HepG2 (cell line): ENCODE data around the gene SCFD1. TPM values are rescaled to one million over a fixed set of nuclear protein-coding genes. Genes with fewer than 3 reads are reported as not detected.

ENCODE experiments used
- AKAP8 ChIP-seq: sonication (generic); formaldehyde crosslinking; IDR thresholded peaks from 2 replicates; pipeline ENCODE4 v1.5.1; 2020; ENCODE audit warnings: mild to moderate bottlenecking, missing genetic modification reagents
- KDM5A ChIP-seq: fragments of 200-600 bp; sonication (generic); IDR thresholded peaks from 2 replicates; pipeline ENCODE4 v1.7.0; 2018; ENCODE audit warnings: antibody characterized with exemption, mild to moderate bottlenecking, low read length, borderline replicate concordance
- MLLT10 ChIP-seq: sonication (generic); formaldehyde crosslinking; IDR thresholded peaks from 2 replicates; pipeline ENCODE4 v1.4.0; 2020; ENCODE audit warnings: missing genetic modification reagents
- PHF21A ChIP-seq: sonication (generic); formaldehyde crosslinking; IDR thresholded peaks from 2 replicates; pipeline ENCODE4 v1.5.0; 2020; ENCODE audit warnings: mild to moderate bottlenecking, missing genetic modification reagents
- RBM22 ChIP-seq: fragments of 200-400 bp; formaldehyde crosslinking; optimal IDR thresholded peaks from 2 replicates; pipeline ENCODE3; 2017; ENCODE audit warnings: mild to moderate bottlenecking, low read length, moderate library complexity
- RXRA ChIP-seq: sonication (generic); formaldehyde crosslinking; IDR thresholded peaks from 2 replicates; pipeline ENCODE4 v1.5.1; 2020; ENCODE audit warnings: missing genetic modification reagents
- SATB2 ChIP-seq: sonication (generic); formaldehyde crosslinking; IDR thresholded peaks from 2 replicates; pipeline ENCODE4 v1.5.0; 2020; ENCODE audit warnings: missing genetic modification reagents
- SOX6 ChIP-seq, 2 experiments: fragments of 450-650 bp in 1 of 2; sonication (generic) in 1 of 2; formaldehyde crosslinking in 1 of 2; IDR thresholded peaks; 2 replicates each; pipeline versions ENCODE4 v1.4.0 to v1.6.1; 2017 to 2020; ENCODE audit warnings: antibody characterized with exemption in 1 of 2, mild to moderate bottlenecking in 1 of 2, missing genetic modification reagents in 1 of 2
- ZKSCAN5 ChIP-seq: sonication (generic); formaldehyde crosslinking; IDR thresholded peaks from 2 replicates; pipeline ENCODE4 v1.5.1; 2020; ENCODE audit warnings: mild to moderate bottlenecking, missing genetic modification reagents
- ZNF124 ChIP-seq: sonication (generic); formaldehyde crosslinking; IDR thresholded peaks from 2 replicates; pipeline ENCODE4 v1.4.0; 2020; ENCODE audit warnings: missing genetic modification reagents
- ZNF354B ChIP-seq: sonication (generic); formaldehyde crosslinking; IDR thresholded peaks from 2 replicates; pipeline ENCODE4 v1.8.0; 2022; ENCODE audit warnings: mild to moderate bottlenecking, missing genetic modification reagents
- ZNF558 ChIP-seq: sonication (generic); formaldehyde crosslinking; IDR thresholded peaks from 2 replicates; pipeline ENCODE4 v1.9.0; 2022; ENCODE audit warnings: mild to moderate bottlenecking, missing genetic modification reagents, borderline replicate concordance
- ZNF629 ChIP-seq: sonication (generic); formaldehyde crosslinking; conservative IDR thresholded peaks from 2 replicates; pipeline ENCODE4 v1.5.0; 2020; ENCODE audit warnings: missing genetic modification reagents
- ZNF660 ChIP-seq: sonication (generic); formaldehyde crosslinking; IDR thresholded peaks from 2 replicates; pipeline ENCODE4 v1.5.1; 2020; ENCODE audit warnings: mild to moderate bottlenecking, low read depth, missing genetic modification reagents, borderline replicate concordance
- ZNF772 ChIP-seq: sonication (generic); formaldehyde crosslinking; IDR thresholded peaks from 2 replicates; pipeline ENCODE4 v1.5.0; 2020; ENCODE audit warnings: mild to moderate bottlenecking, missing genetic modification reagents
- ZNF891 ChIP-seq: sonication (generic); formaldehyde crosslinking; IDR thresholded peaks from 2 replicates; pipeline ENCODE4 v1.5.0; 2020; ENCODE audit warnings: mild to moderate bottlenecking, missing genetic modification reagents
- polyA plus RNA-seq, 8 experiments: library from polyadenylated mRNA; depleted of rRNA in 3 of 8; stranded (reverse) in 7 of 8; unstranded in 1 of 8; fragments of >200 nt; fragmentation: Illumina TruSeq in 4 of 8; extraction: Trizol in 4 of 8; gene quantifications; 2 replicates each; pipeline versions ENCODE4 v1.2.1 to v1.2.3, GENCODE V29; 2011 to 2016; ENCODE audit warnings: low read depth in 4 of 8, missing spikeins in 1 of 8, mixed read lengths in 1 of 8; ENCODE audit not compliant: insufficient read depth in 1 of 8
- total RNA-seq, 5 experiments: library from RNA; depleted of rRNA; stranded (reverse); fragments of >200 nt; fragmentation: Illumina TruSeq; extraction: Trizol; gene quantifications; 2 replicates each; pipeline ENCODE4 v1.2.3, GENCODE V29; 2016; ENCODE audit warnings: low read depth in 1 of 5
- TF ChIP-seq, protein P1 (sequence below): IDR thresholded peaks from 2 replicates; pipeline ENCODE4 v1.6.1; 2016; ENCODE audit warnings: missing compliant biosample characterization, missing genetic modification reagents, borderline replicate concordance
- TF ChIP-seq, protein P2 (sequence below): sonication (generic); formaldehyde crosslinking; conservative IDR thresholded peaks from 2 replicates; pipeline ENCODE4 v1.4.0; 2020; ENCODE audit warnings: mild to moderate bottlenecking, missing genetic modification reagents, moderate library complexity
- TF ChIP-seq, protein P3 (sequence below): sonication (generic); formaldehyde crosslinking; IDR thresholded peaks from 2 replicates; pipeline ENCODE4 v1.5.0; 2020; ENCODE audit warnings: mild to moderate bottlenecking, missing genetic modification reagents
- TF ChIP-seq, protein P4 (sequence below): sonication (generic); formaldehyde crosslinking; IDR thresholded peaks from 2 replicates; pipeline ENCODE4 v1.5.0; 2020; ENCODE audit warnings: missing genetic modification reagents, mild to moderate bottlenecking, borderline replicate concordance

Gene SCFD1
- total and polyA plus RNA-seq, 2 of the 13 experiments (the other 11 are each of a cell fraction or from before 2014, with no cell fraction given) = 235 to 256 TPM

GRCh38 chr14:30656190-30656632 is 34.1 kb downstream of the SCFD1 start (continued):
- TF ChIP-seq RBM22 = peak; percentile 58
- no peak for TF ChIP-seq ZNF891 (CRISPR knock-in tag)
- TF ChIP-seq ZNF772 = no peak; the same call in 1 of the 2 replicates
- no peak for TF ChIP-seq KDM5A
- TF ChIP-seq ZNF354B (CRISPR knock-in tag) = no peak
- TF ChIP-seq ZNF629 (CRISPR knock-in tag) = no peak
- no peak for TF ChIP-seq ZNF660
- TF ChIP-seq, protein P1, sequence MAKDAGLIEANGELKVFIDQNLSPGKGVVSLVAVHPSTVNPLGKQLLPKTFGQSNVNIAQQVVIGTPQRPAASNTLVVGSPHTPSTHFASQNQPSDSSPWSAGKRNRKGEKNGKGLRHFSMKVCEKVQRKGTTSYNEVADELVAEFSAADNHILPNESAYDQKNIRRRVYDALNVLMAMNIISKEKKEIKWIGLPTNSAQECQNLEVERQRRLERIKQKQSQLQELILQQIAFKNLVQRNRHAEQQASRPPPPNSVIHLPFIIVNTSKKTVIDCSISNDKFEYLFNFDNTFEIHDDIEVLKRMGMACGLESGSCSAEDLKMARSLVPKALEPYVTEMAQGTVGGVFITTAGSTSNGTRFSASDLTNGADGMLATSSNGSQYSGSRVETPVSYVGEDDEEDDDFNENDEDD (CRISPR knock-in tag) = no peak
- 0 out of 2 replicates have a peak, but pooled peaks have one; percentile 22 for TF ChIP-seq PHF21A
- no peak for TF ChIP-seq ZNF558 (CRISPR knock-in tag)
- TF ChIP-seq ZNF124 (CRISPR knock-in tag) = no peak
- TF ChIP-seq, protein P2, sequence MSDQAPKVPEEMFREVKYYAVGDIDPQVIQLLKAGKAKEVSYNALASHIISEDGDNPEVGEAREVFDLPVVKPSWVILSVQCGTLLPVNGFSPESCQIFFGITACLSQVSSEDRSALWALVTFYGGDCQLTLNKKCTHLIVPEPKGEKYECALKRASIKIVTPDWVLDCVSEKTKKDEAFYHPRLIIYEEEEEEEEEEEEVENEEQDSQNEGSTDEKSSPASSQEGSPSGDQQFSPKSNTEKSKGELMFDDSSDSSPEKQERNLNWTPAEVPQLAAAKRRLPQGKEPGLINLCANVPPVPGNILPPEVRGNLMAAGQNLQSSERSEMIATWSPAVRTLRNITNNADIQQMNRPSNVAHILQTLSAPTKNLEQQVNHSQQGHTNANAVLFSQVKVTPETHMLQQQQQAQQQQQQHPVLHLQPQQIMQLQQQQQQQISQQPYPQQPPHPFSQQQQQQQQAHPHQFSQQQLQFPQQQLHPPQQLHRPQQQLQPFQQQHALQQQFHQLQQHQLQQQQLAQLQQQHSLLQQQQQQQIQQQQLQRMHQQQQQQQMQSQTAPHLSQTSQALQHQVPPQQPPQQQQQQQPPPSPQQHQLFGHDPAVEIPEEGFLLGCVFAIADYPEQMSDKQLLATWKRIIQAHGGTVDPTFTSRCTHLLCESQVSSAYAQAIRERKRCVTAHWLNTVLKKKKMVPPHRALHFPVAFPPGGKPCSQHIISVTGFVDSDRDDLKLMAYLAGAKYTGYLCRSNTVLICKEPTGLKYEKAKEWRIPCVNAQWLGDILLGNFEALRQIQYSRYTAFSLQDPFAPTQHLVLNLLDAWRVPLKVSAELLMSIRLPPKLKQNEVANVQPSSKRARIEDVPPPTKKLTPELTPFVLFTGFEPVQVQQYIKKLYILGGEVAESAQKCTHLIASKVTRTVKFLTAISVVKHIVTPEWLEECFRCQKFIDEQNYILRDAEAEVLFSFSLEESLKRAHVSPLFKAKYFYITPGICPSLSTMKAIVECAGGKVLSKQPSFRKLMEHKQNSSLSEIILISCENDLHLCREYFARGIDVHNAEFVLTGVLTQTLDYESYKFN = no peak
- no peak for TF ChIP-seq SOX6 (IDR thresholded peaks at IDR 0.05)
- TF ChIP-seq SOX6 (CRISPR knock-in tag; IDR thresholded peaks at IDR 0.05) = peak; percentile 22; the same call in 1 of the 2 replicates
- no peak for TF ChIP-seq ZKSCAN5 (CRISPR knock-in tag)
- TF ChIP-seq, protein P3, sequence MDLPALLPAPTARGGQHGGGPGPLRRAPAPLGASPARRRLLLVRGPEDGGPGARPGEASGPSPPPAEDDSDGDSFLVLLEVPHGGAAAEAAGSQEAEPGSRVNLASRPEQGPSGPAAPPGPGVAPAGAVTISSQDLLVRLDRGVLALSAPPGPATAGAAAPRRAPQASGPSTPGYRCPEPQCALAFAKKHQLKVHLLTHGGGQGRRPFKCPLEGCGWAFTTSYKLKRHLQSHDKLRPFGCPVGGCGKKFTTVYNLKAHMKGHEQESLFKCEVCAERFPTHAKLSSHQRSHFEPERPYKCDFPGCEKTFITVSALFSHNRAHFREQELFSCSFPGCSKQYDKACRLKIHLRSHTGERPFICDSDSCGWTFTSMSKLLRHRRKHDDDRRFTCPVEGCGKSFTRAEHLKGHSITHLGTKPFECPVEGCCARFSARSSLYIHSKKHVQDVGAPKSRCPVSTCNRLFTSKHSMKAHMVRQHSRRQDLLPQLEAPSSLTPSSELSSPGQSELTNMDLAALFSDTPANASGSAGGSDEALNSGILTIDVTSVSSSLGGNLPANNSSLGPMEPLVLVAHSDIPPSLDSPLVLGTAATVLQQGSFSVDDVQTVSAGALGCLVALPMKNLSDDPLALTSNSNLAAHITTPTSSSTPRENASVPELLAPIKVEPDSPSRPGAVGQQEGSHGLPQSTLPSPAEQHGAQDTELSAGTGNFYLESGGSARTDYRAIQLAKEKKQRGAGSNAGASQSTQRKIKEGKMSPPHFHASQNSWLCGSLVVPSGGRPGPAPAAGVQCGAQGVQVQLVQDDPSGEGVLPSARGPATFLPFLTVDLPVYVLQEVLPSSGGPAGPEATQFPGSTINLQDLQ (CRISPR knock-in tag) = no peak
- TF ChIP-seq RXRA (CRISPR knock-in tag) = no peak
- TF ChIP-seq AKAP8 (CRISPR knock-in tag) = no peak
- TF ChIP-seq SATB2 (CRISPR knock-in tag) = no peak
- TF ChIP-seq, protein P4, sequence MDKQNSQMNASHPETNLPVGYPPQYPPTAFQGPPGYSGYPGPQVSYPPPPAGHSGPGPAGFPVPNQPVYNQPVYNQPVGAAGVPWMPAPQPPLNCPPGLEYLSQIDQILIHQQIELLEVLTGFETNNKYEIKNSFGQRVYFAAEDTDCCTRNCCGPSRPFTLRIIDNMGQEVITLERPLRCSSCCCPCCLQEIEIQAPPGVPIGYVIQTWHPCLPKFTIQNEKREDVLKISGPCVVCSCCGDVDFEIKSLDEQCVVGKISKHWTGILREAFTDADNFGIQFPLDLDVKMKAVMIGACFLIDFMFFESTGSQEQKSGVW (CRISPR knock-in tag) = no peak
- no peak for TF ChIP-seq MLLT10 (CRISPR knock-in tag)
